Karpas-422 (cell line): ENCODE data around the gene TPP2. TPM values are rescaled to one million over a fixed set of nuclear protein-coding genes. Genes with fewer than 3 reads are reported as not detected.

Experiments used
- total RNA-seq: library from RNA; depleted of rRNA; stranded (reverse); fragments of >200 nt; shearing (Covaris generic); gene quantifications from 2 replicates; pipeline ENCODE4 v1.2.3, GENCODE V29; 2014; ENCODE audit warnings: low replicate concordance; rRNA removed

TPP2 gene
- total RNA-seq, 1 experiment from 2014 or later, result 62.2 TPM

Other genes starting within 250 kb of the TPP2 start
- gene FGF14, start 194.9 kb upstream of the TPP2 start, total RNA-seq, result not detected in 2 replicates
- not detected in 2 replicates for gene METTL21C, start 98.1 kb downstream of the TPP2 start, total RNA-seq
- gene TEX30, start 176.8 kb downstream of the TPP2 start, total RNA-seq, result 10.7 and 25.6 TPM in 2 replicates
- not detected in 2 replicates for gene POGLUT2, start 202.0 kb downstream of the TPP2 start, total RNA-seq
- gene BIVM, start 202.1 kb downstream of the TPP2 start, total RNA-seq, result not detected in 2 replicates
- 43.3 and 45.3 TPM in 2 replicates for gene ERCC5, start 249.0 kb downstream of the TPP2 start, total RNA-seq